ENCODE results near the gene RASAL2. TPM values are rescaled to one million over a fixed set of nuclear protein-coding genes. Genes with fewer than 3 reads are reported as not detected.

RASAL2 gene
- total and polyA plus RNA-seq, 9 of the 15 experiments (the other 6 are each of a cell fraction or from before 2014, with no cell fraction given): 0.13 to 1.0 (median 0.62) TPM

DNA sequence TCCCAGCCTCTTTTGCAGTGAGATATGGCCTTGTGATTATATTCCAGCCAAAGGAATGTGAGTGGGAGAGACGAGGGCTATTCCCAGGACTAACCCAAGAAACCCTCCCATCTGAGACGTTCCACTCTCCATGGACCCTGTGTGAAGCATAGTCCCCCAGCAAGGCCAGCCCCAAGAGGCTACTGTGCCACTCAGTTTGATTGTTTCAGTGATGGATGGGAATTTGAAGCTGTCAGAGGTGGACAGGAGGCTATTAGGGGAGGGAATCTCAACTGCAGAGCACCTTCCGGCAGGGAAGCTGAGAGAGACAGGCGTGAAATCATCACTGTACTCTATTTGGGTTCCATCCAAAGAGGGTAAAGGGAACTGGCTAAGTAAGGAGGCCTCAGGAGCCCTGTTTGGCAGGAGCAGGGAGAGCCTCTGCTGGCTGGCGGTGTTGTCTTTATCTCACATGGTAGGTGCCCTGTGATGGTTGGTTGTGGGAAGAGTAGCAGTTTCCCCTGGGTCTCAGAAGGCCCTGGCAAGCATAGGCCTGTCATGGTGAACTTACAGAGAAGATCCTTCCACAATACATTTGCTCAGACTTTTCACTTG lies 415.6 kb downstream of the RASAL2 start:
- CTCF ChIA-PET (ENCODE audit: low intra/inter-chr PET ratio): no interaction called here
- no TSS peak for BruUV-seq (replicated peaks)

More for the DNA sequence above, 415.6 kb downstream of the RASAL2 start:
- Histone ChIP-seq H3K4me2 (ENCODE audit: insufficient read depth, low read length) (no peak overlapping the region), H3K4me3 (no peak overlapping the region), H3K9me1 (ENCODE audit: control insufficient read depth, insufficient read depth, low read length) (no peaks in the 10 kb centered on the region), H3K36me3 (ENCODE audit: control insufficient read depth, insufficient read depth, low read length) (no peaks in the 10 kb centered on the region), H3K4me1 (replicated peaks in 1 of 2; ENCODE audit: control insufficient read depth in 2 of 2, insufficient read depth in 2 of 2, low read length in 2 of 2) (peaks cover 4 to 8% of the 10 kb centered on the region in 2 experiments; a peak in 2 of 5 replicates), H3K27ac (ENCODE audit: extremely low read depth, low read depth, low read length) (no peak overlapping the region), H3K9ac (ENCODE audit: insufficient read depth in 1 of 2, low read depth in 2 of 2, low read length in 2 of 2) (no peak overlapping the region), H3K27me3 (ENCODE audit: control insufficient read depth in 2 of 2, insufficient read depth in 2 of 2, low read length in 2 of 2) (peaks cover 0 to 15% of the 10 kb centered on the region in 2 experiments; a peak in 1 of 5 replicates), H3K9me3 (replicated peaks; ENCODE audit: control insufficient read depth, insufficient read depth, low read depth, low read length) (no peaks in the 10 kb centered on the region), H4K20me1 (replicated peaks; ENCODE audit: control insufficient read depth, insufficient read depth, low read length) (no peaks in the 10 kb centered on the region), H3K79me2 (ENCODE audit: control insufficient read depth, insufficient read depth, low read length) (no peaks in the 10 kb centered on the region), H2AFZ (ENCODE audit: low read depth, low read length) (no peak overlapping the region)
- 1% methylated on average over 5 of the region's 5 CpGs for WGBS (ENCODE audit: insufficient coverage, low coverage, missing lambda C conversion rate)
- ATAC-seq: no peak
- no peak for DNase-seq (ENCODE audit: extremely low read depth in 1 of 4, low spot score in 3 of 4)
- intact Hi-C loops (cut with micrococcal nuclease): no loop called here
- in situ Hi-C loops (cut with MboI): loop anchor here (5.0 kb wide), 1 partner anchor 197 kb away; no protein-coding TSS in a partner anchor
- POLR2A ChIA-PET: interaction anchor here (0.6 to 1.6 kb wide), 3 partner anchors 10 to 23 kb away, joined by 4 read pairs; no protein-coding TSS in a partner anchor
- TF ChIP-seq GMEB1 (CRISPR knock-in tag; IDR thresholded peaks at IDR 0.05) (no peak), NR1H2 (CRISPR knock-in tag; IDR thresholded peaks at IDR 0.05) (no peak), ETV6 (IDR thresholded peaks at IDR 0.05; ENCODE audit: borderline replicate concordance in 1 of 2, low read depth in 2 of 2, low read length in 1 of 2) (no peak), ETV6 (CRISPR knock-in tag; IDR thresholded peaks at IDR 0.05; ENCODE audit: borderline replicate concordance) (no peak)
- no peak for FAIRE-seq

All from K562 (cell line).